Sciatic nerve (tissue), 2 donors: ENCODE measurements around the gene NEMP1. TPM values are rescaled to one million over a fixed set of nuclear protein-coding genes. Genes with fewer than 3 reads are reported as not detected.
A peak's percentile ranks its signal among the peaks of the same experiment; 100 is the strongest.

Experiments used
- ATAC-seq: fragments of 200-7000 bp; cut with Tn5 transposase; one replicate; pipeline ENCODE4 v1.9.1; 2020; ENCODE audit warnings: mild to moderate bottlenecking, moderate library complexity
- DNase-seq: peaks from one replicate; pipeline ENCODE4 v3.0.0-alpha.2; 2020; ENCODE audit warnings: low spot score
- intact Hi-C: fragments of 100-400 bp; cut with DNase I; formaldehyde crosslinking; loops from one replicate; pipeline ENCODE4 v1.14.2; 2022
- total RNA-seq: library from RNA; stranded (reverse); fragmentation: NEBNext Ultra II Directional; extraction: Animal tissue kit (Norgen Biotek cat#: 25700); gene quantifications from one replicate; pipeline ENCODE4 v1.2.1, GENCODE V29; 2021
- donor health status: DM: no; HTN: no; CAD: no.
- donor health status: DM: no; HTN: no; CAD: no.

NEMP1 gene
- total RNA-seq, 1 donor from 2014 or later: 13.1 TPM

GRCh38 chr12:57093415-57094207, 15.0 kb upstream of the NEMP1 start:
- DNase-seq (peak; percentile 90), ATAC-seq (peak; percentile 77)
- intact Hi-C loops: no loop called here

DNA sequence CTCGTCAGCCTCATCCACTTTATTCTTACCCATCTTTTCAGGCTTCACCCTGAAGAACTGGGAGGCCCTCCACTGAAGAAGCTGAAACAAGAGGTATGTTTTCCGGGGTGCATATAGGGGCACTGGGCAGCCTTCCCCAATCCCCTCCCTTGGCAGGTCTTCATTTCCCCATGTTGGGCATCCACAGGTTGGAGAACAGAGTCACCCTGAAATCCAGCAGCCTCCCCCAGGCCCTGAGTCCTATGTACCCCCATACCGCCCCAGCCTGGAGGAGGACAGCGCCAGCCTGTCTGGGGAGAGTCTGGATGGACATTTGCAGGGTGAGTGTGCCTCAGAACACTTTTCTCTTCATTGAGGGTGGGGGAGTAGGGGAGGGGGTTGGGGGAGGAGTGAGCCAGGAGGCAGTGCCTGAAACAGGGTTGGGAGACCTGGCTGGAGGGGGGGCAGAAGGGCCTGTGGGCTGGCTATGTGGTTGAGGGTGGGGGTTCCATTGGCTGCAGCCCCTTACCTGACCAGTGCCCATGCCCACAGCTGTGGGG, 14.4 kb upstream of the NEMP1 start:
- ATAC-seq: no peak
- DNase-seq: peak; percentile 56
- intact Hi-C loops: no loop called here

DNA sequence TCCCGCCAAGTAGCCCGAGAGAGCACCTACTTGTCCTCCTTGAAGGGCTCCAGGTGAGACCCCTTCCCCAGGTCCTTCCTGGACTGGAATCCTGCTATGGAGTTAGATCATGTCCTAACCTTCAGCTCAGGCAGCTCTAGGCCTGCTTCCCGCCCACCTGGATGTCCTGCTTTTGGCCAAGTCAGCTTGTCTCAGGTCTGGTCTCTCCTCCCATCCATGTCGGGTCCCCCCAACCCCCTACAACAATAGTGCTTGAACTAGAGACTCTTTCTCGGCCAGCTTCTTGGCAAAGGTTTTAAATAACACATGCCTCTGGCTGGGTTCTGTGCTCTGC, 13.9 kb upstream of the NEMP1 start:
- ATAC-seq (no peak), DNase-seq (peak; percentile 54)
- intact Hi-C loops: no loop called here

GRCh38 chr12:57091638-57092528, 13.3 kb upstream of the NEMP1 start:
- ATAC-seq (no peak), DNase-seq (peak; percentile 61)
- intact Hi-C loops: no loop called here

DNA sequence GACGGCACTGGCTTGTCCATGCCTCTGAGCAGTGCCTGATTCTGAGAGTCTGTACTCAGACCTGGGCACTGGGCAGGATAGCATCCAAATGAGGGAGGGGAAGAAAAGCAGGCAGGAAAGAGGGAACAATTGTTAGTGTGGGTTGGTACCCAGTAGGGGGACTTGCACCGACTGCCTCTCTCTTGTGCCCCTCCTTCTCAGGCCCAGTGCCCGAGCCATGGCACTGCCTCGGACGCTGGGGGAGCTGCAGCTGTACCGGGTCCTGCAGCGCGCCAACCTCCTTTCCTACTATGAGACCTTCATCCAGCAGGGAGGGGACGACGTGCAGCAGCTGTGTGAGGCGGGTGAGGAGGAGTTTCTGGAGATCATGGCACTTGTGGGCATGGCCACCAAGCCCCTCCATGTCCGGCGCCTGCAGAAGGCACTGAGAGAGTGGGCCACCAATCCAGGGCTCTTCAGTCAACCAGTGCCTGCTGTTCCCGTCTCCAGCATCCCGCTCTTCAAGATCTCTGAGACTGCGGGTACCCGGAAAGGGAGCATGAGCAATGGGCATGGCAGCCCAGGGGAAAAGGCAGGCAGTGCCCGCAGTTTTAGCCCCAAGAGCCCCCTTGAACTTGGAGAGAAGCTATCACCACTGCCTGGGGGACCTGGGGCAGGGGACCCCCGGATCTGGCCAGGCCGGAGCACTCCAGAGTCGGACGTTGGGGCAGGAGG, 12.5 kb upstream of the NEMP1 start:
- ATAC-seq: no peak
- peak; percentile 66 for DNase-seq

GRCh38 chr12:57090490-57090889, 11.9 kb upstream of the NEMP1 start:
- ATAC-seq (no peak), DNase-seq (peak; percentile 45)
- intact Hi-C loops: no loop called here

More for the DNA sequence above, 12.5 kb upstream of the NEMP1 start:
- intact Hi-C loops: no loop called here

- DNase-seq (peak; percentile 90), ATAC-seq (peak; percentile 3)
- intact Hi-C loops: no loop called here
Measured at GRCh38 chr12:57089271-57090245, 11.0 kb upstream of the NEMP1 start.

GRCh38 chr12:57088354-57089270, 10.0 kb upstream of the NEMP1 start, which contains the start of gene NAB2:
Gene NAB2, plus strand, starts transcription at chr12:57089114. Its CDS starts 158 bp downstream, at chr12:57089272.
- ATAC-seq (peak; percentile 80), DNase-seq (peak; percentile 97)
- intact Hi-C loops: no loop called here

DNA sequence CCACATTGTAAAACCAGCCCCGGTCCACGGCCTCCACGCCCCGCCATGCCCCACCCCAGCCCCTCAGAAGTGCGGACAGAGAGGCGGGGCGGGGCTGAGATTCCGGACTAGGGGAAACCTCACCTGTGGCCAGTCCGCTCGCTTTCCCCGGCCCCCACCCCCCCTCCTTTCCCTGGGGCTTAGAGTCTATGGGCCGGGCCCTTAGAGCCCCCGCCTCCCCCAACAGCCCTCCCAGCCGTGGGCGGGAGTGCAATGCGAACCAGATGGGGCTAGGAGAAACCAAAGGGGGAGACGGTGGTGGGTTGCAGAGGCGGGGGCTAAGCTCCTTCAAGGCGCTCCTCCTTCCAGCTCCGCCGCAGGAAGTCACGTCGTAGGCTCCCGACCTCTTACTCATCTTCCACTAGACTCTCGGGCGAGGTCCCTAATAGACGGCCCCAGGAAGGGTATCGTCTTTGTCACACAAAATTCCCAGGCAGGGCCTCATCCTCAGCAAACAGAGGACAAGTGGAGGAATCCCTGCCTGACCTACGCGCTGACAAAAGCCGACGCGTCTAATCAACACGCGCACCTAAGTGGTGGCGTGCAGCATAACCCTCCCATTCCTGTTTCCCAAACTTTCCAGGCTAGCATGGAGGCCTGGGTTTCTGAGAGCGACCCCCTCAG, 9.2 kb upstream of the NEMP1 start:
- intact Hi-C loops: no loop called here
- DNase-seq (peak; percentile 91), ATAC-seq (peak; percentile 83)

DNA sequence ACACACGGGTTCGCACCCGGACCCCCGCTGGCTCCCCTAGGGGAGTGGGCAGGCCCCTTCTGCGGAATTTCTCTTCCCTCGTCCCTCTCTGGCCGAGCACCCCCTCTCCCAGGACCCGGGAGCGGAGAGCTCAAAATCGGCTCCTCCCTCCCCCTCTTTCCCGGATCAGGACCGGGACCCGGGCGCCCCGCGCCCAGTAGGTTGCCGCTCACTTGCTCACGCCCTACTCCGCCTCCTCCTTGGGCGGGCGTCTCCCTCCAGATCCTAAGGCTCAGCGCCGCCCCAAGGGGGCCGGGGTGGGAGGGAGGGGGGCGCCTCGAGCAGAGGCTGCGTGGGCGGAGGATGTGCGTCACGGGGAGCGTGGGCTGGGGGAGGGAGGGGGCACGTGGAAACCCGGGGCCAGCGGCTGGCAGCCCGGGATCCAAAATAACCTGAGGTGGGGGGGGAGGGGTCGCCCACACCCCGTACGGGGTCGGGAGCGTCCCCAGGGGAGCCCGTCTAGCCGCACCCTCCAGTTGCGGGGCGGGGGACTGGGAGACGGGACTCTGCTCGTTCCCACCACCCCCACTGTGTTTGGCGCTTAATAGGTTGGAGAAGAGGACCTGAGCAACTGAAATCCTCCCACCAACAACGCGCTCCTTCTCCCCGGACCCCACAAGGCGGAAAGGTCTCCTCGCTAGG, 8.6 kb upstream of the NEMP1 start:
- ATAC-seq: peak; percentile 80

DNA sequence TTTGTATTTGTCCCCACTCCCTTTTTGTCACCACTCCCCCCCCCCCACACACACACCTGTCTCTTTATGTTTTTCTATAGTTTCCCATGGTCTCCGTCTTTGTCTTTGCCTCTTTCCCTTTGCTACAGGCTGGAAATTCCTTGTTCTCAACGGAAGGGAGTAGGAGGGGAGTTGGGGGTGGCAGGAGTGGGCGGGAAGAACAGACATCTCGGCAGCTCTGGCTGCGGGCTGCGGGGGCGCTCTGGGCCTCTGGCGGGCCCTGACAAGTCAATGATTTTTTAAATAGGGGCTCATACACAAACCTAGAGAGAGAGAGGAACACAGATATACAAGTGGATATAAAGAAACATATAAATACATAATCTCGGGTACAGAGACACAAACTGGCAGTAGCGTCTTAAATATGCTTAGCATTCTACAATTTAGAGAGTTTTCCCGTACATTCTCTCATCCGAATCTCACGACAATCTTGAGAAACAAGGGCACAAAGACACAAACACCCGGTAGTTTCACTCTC, 8.0 kb upstream of the NEMP1 start:
- intact Hi-C loops: no loop called here
- peak; percentile 40 for ATAC-seq
- peak; percentile 85 for DNase-seq

More for the DNA sequence above, 8.6 kb upstream of the NEMP1 start:
- DNase-seq: peak; percentile 96
- intact Hi-C loops: no loop called here

DNA sequence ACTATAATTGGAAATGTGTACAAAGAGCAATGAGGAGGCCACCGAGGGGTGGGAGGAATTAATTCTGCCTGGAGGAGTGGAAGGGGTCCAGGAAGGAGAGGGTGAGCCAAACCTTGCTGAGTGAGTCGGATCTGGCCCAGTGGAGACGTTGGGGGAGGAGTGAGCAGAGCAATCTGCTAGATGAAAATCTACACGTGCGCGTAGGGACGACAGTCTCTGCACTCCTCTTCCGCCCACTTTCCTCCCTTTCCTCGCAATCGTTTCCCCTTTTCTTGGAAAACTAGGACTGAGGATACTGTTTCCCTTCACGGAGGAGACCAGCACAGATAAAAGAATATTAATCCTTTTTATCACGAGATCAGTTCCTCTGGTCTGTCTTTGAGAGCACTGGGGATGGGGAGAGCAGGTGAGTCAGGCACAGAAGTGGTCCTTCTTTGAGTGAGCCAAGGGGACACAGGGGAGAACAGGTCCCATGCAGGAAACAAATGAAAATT, 7.5 kb upstream of the NEMP1 start:
- intact Hi-C loops: no loop called here
- ATAC-seq (no peak), DNase-seq (peak; percentile 73)

DNA sequence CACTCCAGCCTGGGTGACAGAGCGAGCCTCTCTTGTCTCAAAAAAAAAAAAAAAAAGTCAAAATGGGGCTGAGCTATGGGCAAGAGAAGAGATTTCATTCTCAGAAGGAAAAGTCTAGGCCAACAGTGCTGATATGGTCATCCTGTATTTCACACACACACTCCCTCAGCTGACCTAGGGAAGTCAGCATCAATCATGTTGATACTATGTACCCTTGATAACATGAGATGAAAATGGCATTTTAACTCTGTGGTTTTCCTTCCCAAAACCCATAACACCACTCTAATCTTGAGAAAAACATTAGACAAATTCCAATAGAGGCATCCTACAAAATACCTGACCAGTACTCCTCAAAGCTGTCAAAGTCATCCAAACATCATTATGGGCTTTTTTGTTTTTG, 2.3 kb upstream of the NEMP1 start:
- intact Hi-C loops: no loop called here
- no peak for DNase-seq
- no peak for ATAC-seq

- intact Hi-C loops: no loop called here
- DNase-seq (no peak), ATAC-seq (no peak)
Measured at GRCh38 chr12:57079821-57080220, 1.2 kb upstream of the NEMP1 start.
